Activated naive CD4-positive, alpha-beta T cell treated with Interleukin-2 at 50 U/mL for 16 hours (primary cell): ENCODE data around the gene AHNAK.
"Not testable (repeated sequence)": the region's sequence is repeated elsewhere in the genome, so short reads cannot be mapped to it uniquely, and the experiment has no call there.

ENCODE experiments used
- DNase-seq: peaks from one replicate; pipeline ENCODE4 v3.0.0-alpha.2; 2020

The AHNAK gene

GRCh38 chr11:62516736-62517371 lies 29.8 kb downstream of the AHNAK start:
- no peak for DNase-seq

GRCh38 chr11:62514151-62514550 lies 32.5 kb downstream of the AHNAK start:
- DNase-seq = no peak

GRCh38 chr11:62513626-62514025 lies 33.0 kb downstream of the AHNAK start:
- no peak for DNase-seq

DNA sequence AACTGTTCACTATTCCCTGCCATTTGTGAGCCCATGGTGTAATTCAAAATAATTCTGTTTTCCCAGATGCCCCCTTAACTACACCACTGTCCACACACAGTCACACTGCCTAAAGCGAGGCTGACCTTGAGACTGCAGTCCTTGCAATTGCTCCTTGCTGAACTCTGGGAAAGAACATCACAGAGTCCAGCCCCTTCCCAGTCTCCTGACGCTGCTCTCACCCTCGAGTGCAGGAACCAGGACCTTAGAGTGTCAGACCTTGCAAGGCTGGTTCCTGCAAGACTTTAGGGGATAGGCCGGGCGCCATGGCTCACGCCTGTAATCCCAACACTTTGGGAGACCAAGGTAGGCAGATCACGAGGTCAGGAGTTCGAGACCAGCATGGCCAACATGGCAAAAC lies 33.6 kb downstream of the AHNAK start:
- DNase-seq = no peak

- DNase-seq = no peak
Observed at GRCh38 chr11:62508336-62509058, 38.1 kb downstream of the AHNAK start.

GRCh38 chr11:62507125-62507422 lies 39.5 kb downstream of the AHNAK start:
- DNase-seq = no peak

DNA sequence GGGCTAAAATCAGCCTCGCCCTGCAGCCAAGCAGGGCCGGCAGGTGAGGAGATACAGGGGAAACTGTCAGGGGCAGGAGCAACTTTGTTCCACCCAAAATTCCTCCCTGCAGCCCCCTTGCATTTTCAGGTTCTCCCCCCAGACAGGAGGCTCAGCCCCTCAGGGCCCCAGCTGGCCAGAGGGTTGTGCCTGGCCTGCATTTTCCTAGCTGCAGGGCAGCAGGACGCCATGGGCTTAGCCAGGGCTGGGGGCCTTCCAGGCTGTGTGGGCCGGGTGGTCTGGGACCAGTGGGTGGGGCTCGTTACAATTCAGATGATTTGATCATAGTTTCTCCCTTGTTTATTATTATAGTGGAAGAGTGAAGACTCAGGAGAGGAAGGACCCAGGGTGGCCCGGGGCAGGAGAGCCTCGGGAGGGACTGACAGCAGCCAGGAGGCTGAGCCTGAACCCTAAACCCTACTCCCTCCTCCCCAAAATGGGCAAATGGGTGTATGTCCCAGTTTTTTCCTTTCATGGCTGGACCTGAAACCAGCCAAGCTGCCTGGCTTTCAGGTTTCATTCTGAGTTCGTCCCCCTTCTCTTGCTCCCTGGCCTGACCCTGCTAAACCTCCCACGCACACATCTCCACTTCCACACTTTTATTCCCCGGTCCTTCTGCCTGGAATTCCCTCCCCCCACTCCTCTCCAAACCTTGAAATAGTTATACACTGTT lies 40.0 kb downstream of the AHNAK start:
- no peak for DNase-seq

GRCh38 chr11:62505440-62506091 lies 41.0 kb downstream of the AHNAK start:
- DNase-seq = no peak

DNA sequence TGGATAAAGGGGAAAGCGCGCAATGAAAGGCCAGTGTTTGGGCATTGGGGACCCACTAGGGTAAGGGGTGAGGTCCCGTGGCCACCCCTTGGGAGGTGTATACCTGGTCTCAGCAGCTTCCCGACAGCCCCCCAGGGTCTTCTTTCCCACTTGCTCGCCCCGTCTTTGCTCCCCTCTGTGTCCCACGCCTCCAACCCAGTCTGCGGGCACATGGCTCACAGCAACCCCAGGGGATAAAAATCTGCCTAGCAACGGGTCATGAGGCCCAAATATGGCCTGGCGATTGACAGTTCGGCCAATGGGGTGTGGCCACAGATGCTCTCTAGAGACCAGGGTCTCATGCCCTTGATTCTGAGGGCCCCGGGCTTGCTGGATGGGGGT lies 41.6 kb downstream of the AHNAK start:
- no peak for DNase-seq

GRCh38 chr11:62504158-62504973 lies 42.2 kb downstream of the AHNAK start:
- DNase-seq = no peak

DNA sequence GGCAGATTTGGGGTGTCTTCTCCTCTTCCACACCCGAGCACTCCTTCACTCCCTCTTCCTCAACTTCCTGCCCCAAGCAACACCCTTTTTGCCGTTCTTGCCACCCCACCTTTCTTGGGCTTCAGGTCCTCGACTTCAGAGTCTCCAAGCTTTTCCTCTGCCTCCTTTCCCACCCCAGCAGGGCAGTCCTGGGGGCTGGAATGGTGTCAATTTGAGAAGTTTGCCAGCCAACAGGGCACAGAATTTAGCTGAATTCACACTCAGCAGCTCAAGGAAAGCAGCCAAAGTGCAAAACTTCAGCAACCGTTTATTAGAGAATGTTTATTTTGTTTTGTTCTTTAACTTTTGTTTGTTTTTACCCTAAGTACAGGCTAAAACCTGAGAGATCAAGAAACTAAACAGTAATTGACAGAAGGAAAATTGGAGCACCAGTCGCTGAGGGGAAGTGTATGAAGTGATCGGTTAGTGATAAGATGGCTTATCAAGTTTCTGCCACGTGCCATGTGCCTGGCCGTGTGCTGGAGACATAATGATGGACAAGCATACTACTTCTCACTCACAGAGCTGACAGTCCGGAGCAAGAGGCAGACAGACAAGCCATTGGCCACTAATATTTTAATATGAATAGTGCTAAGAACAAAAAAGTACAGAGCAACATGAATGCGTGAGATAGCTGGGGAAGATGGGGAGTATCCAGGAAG lies 44.4 kb downstream of the AHNAK start:
- no peak for DNase-seq

GRCh38 chr11:62501432-62501891 lies 45.1 kb downstream of the AHNAK start:
- DNase-seq = no peak

GRCh38 chr11:62500650-62501030 lies 46.0 kb downstream of the AHNAK start:
- no peak for DNase-seq

DNA sequence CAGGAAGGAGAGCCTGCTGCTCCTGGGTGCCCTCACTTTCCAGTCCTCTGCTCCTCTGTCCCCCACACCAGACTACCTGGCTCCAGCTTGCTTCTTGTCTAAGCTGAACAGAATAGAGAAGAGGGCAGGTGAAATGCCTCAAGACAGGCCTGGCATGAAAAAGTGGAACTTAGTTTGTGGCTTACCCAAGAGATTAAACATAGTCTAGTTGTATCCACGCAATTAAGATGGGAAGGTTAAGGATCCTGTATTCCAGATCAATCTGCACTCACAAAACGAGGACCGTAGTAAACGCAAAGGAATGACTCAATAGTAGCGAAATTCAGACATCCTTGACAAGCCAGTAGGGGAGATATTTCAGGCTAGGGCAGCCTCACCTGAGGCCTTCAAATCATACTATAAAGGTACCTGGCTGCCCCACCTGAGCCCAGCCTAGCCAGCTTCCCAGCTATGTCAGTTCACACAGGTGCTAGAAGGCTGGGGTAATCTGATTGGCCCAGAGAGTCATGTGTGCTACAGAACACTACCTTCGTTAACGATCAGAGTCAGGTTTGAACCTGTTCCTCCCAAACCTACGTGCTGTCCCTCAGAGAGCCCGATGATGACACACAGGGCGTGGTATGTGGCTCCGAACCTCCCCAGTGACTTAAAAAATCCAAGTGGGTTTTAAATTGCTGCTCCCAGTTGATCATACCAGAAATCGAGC lies 46.5 kb downstream of the AHNAK start:
- DNase-seq = no peak

DNA sequence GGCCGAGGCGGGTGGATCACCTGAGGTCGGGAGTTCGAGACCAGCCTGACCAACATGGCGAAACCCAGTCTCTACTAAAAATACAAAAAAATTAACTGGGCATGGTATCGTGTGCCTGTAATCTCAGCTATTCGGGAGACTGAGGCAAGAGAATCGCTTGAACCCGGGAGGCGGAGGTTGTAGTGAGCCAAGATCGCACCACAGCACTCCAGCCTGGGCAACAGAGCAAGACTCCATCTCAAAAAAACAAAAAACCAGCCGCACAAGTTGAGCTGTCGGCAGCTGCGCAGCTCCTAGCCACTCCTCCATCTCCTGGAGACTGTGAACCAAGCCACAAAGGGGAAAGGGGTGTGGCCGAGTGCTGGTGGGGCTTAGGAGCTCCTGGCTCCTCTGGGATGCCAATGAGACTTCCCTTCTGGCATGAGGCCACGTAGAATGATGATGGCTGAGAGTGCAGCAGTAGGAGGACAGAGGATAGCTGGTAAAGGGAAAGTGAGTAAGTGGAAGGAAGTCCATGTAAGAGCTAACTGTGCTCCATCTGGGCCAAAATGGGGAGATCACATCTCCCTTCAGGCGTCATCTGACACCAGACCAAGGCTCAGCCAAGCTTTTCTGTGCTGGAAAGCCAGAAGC lies 47.2 kb downstream of the AHNAK start:
- not testable (repeated sequence) for DNase-seq

- no peak for DNase-seq
Observed at GRCh38 chr11:62498492-62499286, 47.9 kb downstream of the AHNAK start.

DNA sequence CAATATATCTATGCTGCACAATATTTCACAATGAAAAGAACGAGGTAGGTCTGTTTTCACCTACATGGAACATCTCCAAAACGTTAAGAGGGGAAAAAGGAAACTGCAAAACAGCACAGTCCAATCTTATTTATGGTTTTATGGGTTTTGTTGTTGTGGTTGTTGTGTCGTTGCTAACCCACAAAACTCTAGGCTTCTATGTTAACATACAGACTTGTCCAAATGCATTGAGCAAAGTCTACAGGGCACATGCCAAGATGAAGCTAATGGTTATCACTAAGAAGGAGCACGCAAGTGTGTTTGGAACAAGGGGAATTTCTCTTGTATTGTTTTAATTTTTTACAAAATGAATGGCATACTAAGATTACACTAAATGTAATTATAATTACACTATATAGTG lies 48.6 kb downstream of the AHNAK start:
- DNase-seq = no peak

DNA sequence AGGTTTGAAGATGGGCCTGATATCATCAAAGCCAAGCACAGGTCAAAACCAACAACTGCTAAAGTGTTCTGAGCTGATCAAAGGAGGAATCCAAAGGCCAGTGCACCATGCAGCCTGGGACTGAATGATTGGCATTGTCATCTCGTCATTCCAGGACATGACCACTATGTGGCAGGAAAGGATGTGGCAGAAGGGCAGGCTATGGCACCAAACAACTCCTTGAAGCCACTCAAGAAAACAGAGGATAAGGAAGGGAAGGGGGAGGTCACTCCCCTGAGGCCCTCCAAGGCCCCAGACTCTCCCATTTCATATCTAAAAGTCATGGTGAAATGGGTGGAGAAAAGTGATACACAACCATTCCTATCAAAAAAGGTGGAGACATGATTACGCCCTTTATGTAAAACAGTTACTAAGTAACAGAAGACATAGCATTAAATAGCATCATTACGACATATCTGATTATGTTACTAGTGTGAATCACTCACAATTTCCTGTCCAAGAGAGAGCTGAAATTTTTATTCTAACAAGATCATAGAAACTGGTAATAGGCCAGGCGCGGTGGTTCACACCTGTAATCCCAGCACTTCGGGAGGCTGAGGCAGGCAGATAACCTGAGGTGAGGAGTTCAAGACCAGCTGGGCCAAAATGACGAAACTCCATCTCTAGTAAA lies 49.3 kb downstream of the AHNAK start:
- no peak for DNase-seq

DNA sequence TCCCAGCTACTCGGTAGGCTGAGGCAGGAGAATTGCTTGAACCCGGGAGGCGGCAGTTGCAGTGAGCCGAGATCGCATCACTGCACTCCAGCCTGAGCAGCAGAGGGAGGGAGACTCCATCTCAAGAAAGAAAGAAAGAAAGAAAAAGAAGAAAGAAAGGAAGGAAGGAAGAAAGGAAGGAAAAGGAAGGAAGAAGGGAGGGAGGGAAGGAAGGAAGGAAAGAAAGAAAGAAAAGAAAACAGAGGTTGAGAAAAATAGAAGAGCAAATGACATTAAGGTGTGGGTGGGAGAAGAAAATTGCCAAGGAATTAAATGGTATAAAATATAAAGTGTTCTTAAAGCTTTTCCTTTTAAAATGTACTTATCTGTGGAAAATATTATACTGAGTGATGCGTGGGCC lies 49.9 kb downstream of the AHNAK start:
- no peak for DNase-seq

- no peak for DNase-seq
Observed at GRCh38 chr11:62494246-62494645, 52.4 kb downstream of the AHNAK start.
